HepG2 (cell line): ENCODE measurements around the gene RAB9A. TPM values are rescaled to one million over a fixed set of nuclear protein-coding genes. Genes with fewer than 3 reads are reported as not detected.

Experiments used
- ATAC-seq: fragments of 200-7000 bp; cut with Tn5 transposase; 3 replicates; pipeline ENCODE4 v1.9.1; 2020; ENCODE audit warnings: mild to moderate bottlenecking, moderate library complexity
- Bru-seq: library from RNA; stranded (reverse); fragments of 400-500 nt; gene quantifications from one replicate; lab custom pipeline; 2021; lab: Mats Ljungman, UMichigan
- BruChase-seq, 2 experiments: library from RNA; stranded (reverse); fragments of 400-500 nt; gene quantifications; one replicate each; lab custom pipeline; 2021; lab: Mats Ljungman, UMichigan
- BruUV-seq: library from RNA; stranded (reverse); fragments of 400-500 nt; replicated peaks from 2 replicates; lab custom pipeline; 2021; lab: Mats Ljungman, UMichigan
- CTCF ChIA-PET: fragments of 300-600 bp; formaldehyde crosslinking; extraction: SDS; loops from one replicate; lab custom pipeline; 2021; ENCODE audit warnings: low total read pairs, inconsistent platforms, low intra/inter-chr PET ratio; lab: Yijun Ruan, JAX
- POLR2A ChIA-PET: fragments of 350-600 bp; sonication (Branson Sonifier 250); formaldehyde crosslinking; loops from one replicate; lab custom pipeline; 2020; ENCODE audit warnings: antibody characterized with exemption, inconsistent platforms; lab: Yijun Ruan, JAX
- DNase-seq: peaks from one replicate; pipeline ENCODE4 v3.0.0-alpha.2; 2015; ENCODE audit warnings: low spot score
- FAIRE-seq: peaks from 3 replicates; lab custom pipeline; 2011; peaks lifted over from hg19 to GRCh38; lab: Jason Lieb, UNC
- H2AFZ ChIP-seq: one replicate; pipeline ENCODE4 v1.6.1; 2011; ENCODE audit warnings: low read length, inconsistent platforms
- H3K27ac ChIP-seq: fragments of 300-600 bp; 3 replicates; pipeline ENCODE4 v1.8.0; 2011; ENCODE audit warnings: mixed run types, mild to moderate bottlenecking, mixed read lengths, low read length, inconsistent platforms; ENCODE audit not compliant: insufficient read depth; ENCODE audit errors: extremely low read length
- H3K27me3 ChIP-seq, 2 experiments: fragments of 200-600 bp in 1 of 2; 2 replicates in 1 of 2; 3 replicates in 1 of 2; pipeline versions ENCODE4 v1.6.0 to v1.8.0; 2011; ENCODE audit warnings: low read length in 2 of 2, mild to moderate bottlenecking in 2 of 2, moderate library complexity in 2 of 2, inconsistent platforms in 1 of 2; ENCODE audit not compliant: insufficient read depth in 2 of 2, control insufficient read depth in 1 of 2
- H3K36me3 ChIP-seq, 2 experiments: fragments of 200-600 bp in 1 of 2; replicated peaks in 1 of 2; 2 replicates in 1 of 2; 3 replicates in 1 of 2; pipeline versions ENCODE4 v1.5.1 to v1.8.0; 2011; ENCODE audit warnings: low read length in 2 of 2, inconsistent platforms in 1 of 2; ENCODE audit not compliant: insufficient read depth in 2 of 2, control insufficient read depth in 1 of 2
- H3K4me1 ChIP-seq: 2 replicates; pipeline ENCODE4 v1.5.1; 2012; ENCODE audit warnings: low read length, inconsistent platforms; ENCODE audit not compliant: insufficient read depth
- H3K4me2 ChIP-seq: 2 replicates; pipeline ENCODE4 v1.6.0; 2011; ENCODE audit warnings: low read depth, low read length, inconsistent platforms
- H3K4me3 ChIP-seq, 3 experiments: fragments of 200-600 bp in 1 of 3; sonication (generic), shearing (Covaris generic) in 1 of 3; replicated peaks in 1 of 3; 2 replicates each; pipeline ENCODE4 v1.5.1; 2011 to 2016; ENCODE audit warnings: low read length in 3 of 3, inconsistent platforms in 2 of 3, low read depth in 2 of 3, mild to moderate bottlenecking in 2 of 3, control low read depth in 1 of 3, mixed read lengths in 1 of 3; ENCODE audit not compliant: insufficient read depth in 1 of 3
- H3K79me2 ChIP-seq: one replicate; pipeline ENCODE4 v1.6.1; 2011; ENCODE audit warnings: low read length, inconsistent platforms; ENCODE audit not compliant: insufficient read depth
- H3K9ac ChIP-seq: 2 replicates; pipeline ENCODE4 v1.6.0; 2011; ENCODE audit warnings: mild to moderate bottlenecking, low read depth, low read length, inconsistent platforms; ENCODE audit not compliant: insufficient read depth
- H3K9me3 ChIP-seq: 2 replicates; pipeline ENCODE4 v1.5.1; 2012; ENCODE audit warnings: mild to moderate bottlenecking, low read length
- H4K20me1 ChIP-seq: 2 replicates; pipeline ENCODE4 v1.6.0; 2011; ENCODE audit warnings: inconsistent platforms, mild to moderate bottlenecking, low read length, moderate library complexity; ENCODE audit not compliant: insufficient read depth
- ATF1 ChIP-seq: IDR thresholded peaks from 2 replicates; pipeline ENCODE4 v1.6.1; 2016; ENCODE audit warnings: mild to moderate bottlenecking, control low read depth
- MAZ ChIP-seq, 2 experiments: sonication (generic) in 1 of 2; formaldehyde crosslinking in 1 of 2; IDR thresholded peaks; 2 replicates each; pipeline versions ENCODE4 v1.5.0 to v1.6.1; 2012 to 2020; ENCODE audit warnings: low read depth in 2 of 2, mild to moderate bottlenecking in 2 of 2, borderline replicate concordance in 1 of 2, improper control_type of control experiment in 1 of 2, low read length in 1 of 2, missing genetic modification reagents in 1 of 2, moderate library complexity in 1 of 2
- SALL1 ChIP-seq: sonication (generic); formaldehyde crosslinking; IDR thresholded peaks from 2 replicates; pipeline ENCODE4 v1.8.0; 2022; ENCODE audit warnings: mild to moderate bottlenecking, missing genetic modification reagents
- ZC3H13 ChIP-seq: sonication (generic); formaldehyde crosslinking; IDR thresholded peaks from 2 replicates; pipeline ENCODE4 v1.8.1; 2023; ENCODE audit warnings: mild to moderate bottlenecking, missing genetic modification reagents, moderate library complexity
- ZNF768 ChIP-seq: sonication (generic); formaldehyde crosslinking; IDR thresholded peaks from 2 replicates; pipeline ENCODE4 v1.4.0; 2020; ENCODE audit warnings: missing genetic modification reagents
- WGBS: methylation state at CpG from one replicate; pipeline ENCODE4 v1.1.6; 2017; ENCODE audit warnings: low lambda C conversion rate; 5-methylcytosine and 5-hydroxymethylcytosine counted together
- in situ Hi-C: cut with HindIII; loops from 2 replicates; pipeline ENCODE4 v1.10.0; 2017; ENCODE audit warnings: low pct_unique_long_range_greater_than_20kb; ENCODE audit not compliant: extremely low pct_ligation_motif_present
- intact Hi-C: fragments of 100-400 bp; cut with micrococcal nuclease; formaldehyde crosslinking; loops from one replicate; pipeline ENCODE4 v1.10.0; 2022; ENCODE audit not compliant: unreplicated experiment
- long read RNA-seq, 2 experiments: library from RNA in 1 of 2; library from polyadenylated mRNA in 1 of 2; stranded (forward) in 1 of 2; unstranded in 1 of 2; transcript quantifications; one replicate each; pipeline ENCODE4 v2.0.0, GENCODE V29; 2019 to 2022
- polyA minus RNA-seq, 3 experiments: library from RNA; depleted of rRNA, polyadenylated mRNA; stranded (reverse); fragments of >200 nt; gene quantifications; 2 replicates each; pipeline ENCODE4 v1.2.3, GENCODE V29; 2011; ENCODE audit warnings: low replicate concordance in 1 of 3
- polyA plus RNA-seq, 8 experiments: library from polyadenylated mRNA; depleted of rRNA in 3 of 8; stranded (reverse) in 7 of 8; unstranded in 1 of 8; fragments of >200 nt; fragmentation: Illumina TruSeq in 4 of 8; extraction: Trizol in 4 of 8; gene quantifications; 2 replicates each; pipeline versions ENCODE4 v1.2.1 to v1.2.3, GENCODE V29; 2011 to 2016; ENCODE audit warnings: low read depth in 4 of 8, missing spikeins in 1 of 8, mixed read lengths in 1 of 8; ENCODE audit not compliant: insufficient read depth in 1 of 8
- total RNA-seq, 5 experiments: library from RNA; depleted of rRNA; stranded (reverse); fragments of >200 nt; fragmentation: Illumina TruSeq; extraction: Trizol; gene quantifications; 2 replicates each; pipeline ENCODE4 v1.2.3, GENCODE V29; 2016; ENCODE audit warnings: low read depth in 1 of 5
- TF ChIP-seq, protein P1 (sequence below): sonication (generic); formaldehyde crosslinking; conservative IDR thresholded peaks from 2 replicates; pipeline ENCODE4 v1.8.0; 2022; ENCODE audit warnings: mild to moderate bottlenecking, moderate library complexity, missing genetic modification reagents
- TF ChIP-seq, protein P2 (sequence below): IDR thresholded peaks from 2 replicates; pipeline ENCODE4 v1.6.1; 2016; ENCODE audit warnings: low read depth, missing genetic modification reagents, missing compliant biosample characterization

Gene RAB9A, protein sequence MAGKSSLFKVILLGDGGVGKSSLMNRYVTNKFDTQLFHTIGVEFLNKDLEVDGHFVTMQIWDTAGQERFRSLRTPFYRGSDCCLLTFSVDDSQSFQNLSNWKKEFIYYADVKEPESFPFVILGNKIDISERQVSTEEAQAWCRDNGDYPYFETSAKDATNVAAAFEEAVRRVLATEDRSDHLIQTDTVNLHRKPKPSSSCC
- total RNA-seq (2016; rRNA removed; fragmentation: Illumina TruSeq; extraction: Trizol) (23.1 and 31.2 TPM in 2 replicates), polyA plus RNA-seq (2011; rRNA removed) (8.6 and 10.5 TPM in 2 replicates), polyA minus RNA-seq (2011; rRNA and poly(A)+ RNA removed; ENCODE audit: low replicate concordance) (2.7 and 14.6 TPM in 2 replicates), Bru-seq, nascent RNA (percentile 77 among the genes with signal in this experiment), BruChase-seq, experiment 1, labeled RNA remaining after a 6-hour chase (percentile 72 among the genes with signal in this experiment), BruChase-seq, experiment 2, labeled RNA remaining after a 2-hour chase (percentile 75 among the genes with signal in this experiment)
- total RNA-seq (2016; cell fraction: cytosol; rRNA removed; fragmentation: Illumina TruSeq; extraction: Trizol; ENCODE audit: low read depth): 5.2 and 5.7 TPM in 2 replicates
- 23.1 and 33.7 TPM in 2 replicates for total RNA-seq (2016; cell fraction: insoluble cytoplasmic fraction; rRNA removed; fragmentation: Illumina TruSeq; extraction: Trizol)
- total RNA-seq (2016; cell fraction: membrane; rRNA removed; fragmentation: Illumina TruSeq; extraction: Trizol): 9.9 and 14.7 TPM in 2 replicates
- 8.6 and 10.6 TPM in 2 replicates for total RNA-seq (2016; cell fraction: nucleus; rRNA removed; fragmentation: Illumina TruSeq; extraction: Trizol)
- 6.1 and 10.2 TPM in 2 replicates for polyA plus RNA-seq (2011; cell fraction: cytosol; rRNA removed)
- 2.2 and 2.9 TPM in 2 replicates for polyA plus RNA-seq (2011; cell fraction: nucleus; rRNA removed)
- polyA plus RNA-seq (2012): 12.1 and 12.3 TPM in 2 replicates
- polyA plus RNA-seq (2016; cell fraction: cytosol; fragmentation: Illumina TruSeq; extraction: Trizol; ENCODE audit: low read depth): 5.3 and 6.9 TPM in 2 replicates
- 31.8 and 35.2 TPM in 2 replicates for polyA plus RNA-seq (2016; cell fraction: insoluble cytoplasmic fraction; fragmentation: Illumina TruSeq; extraction: Trizol; ENCODE audit: low read depth)
- 9.8 and 10.7 TPM in 2 replicates for polyA plus RNA-seq (2016; cell fraction: membrane; fragmentation: Illumina TruSeq; extraction: Trizol; ENCODE audit: low read depth)
- 15.4 and 15.8 TPM in 2 replicates for polyA plus RNA-seq (2016; cell fraction: nucleus; fragmentation: Illumina TruSeq; extraction: Trizol; ENCODE audit: insufficient read depth, low read depth)
- 6.7 and 10.1 TPM in 2 replicates for polyA minus RNA-seq (2011; cell fraction: cytosol; rRNA and poly(A)+ RNA removed)
- 3.1 and 4.6 TPM in 2 replicates for polyA minus RNA-seq (2011; cell fraction: nucleus; rRNA and poly(A)+ RNA removed)
- long read RNA-seq, experiment 1, transcript RAB9A-202 (3 exons, 2,039 nt): major isoform, 11 of 16 reads
- long read RNA-seq, experiment 1, transcript RAB9A-203 (2 exons, 737 nt): minor isoform, 5 of 16 reads
- long read RNA-seq, experiment 1, partial matches to known transcripts: 0 of 16 reads
- long read RNA-seq, experiment 1, other reads (novel, unspliced or antisense): 0 of 16 reads
- long read RNA-seq, experiment 2, transcript RAB9A-202 (3 exons, 2,039 nt): major isoform, 15 of 24 reads
- long read RNA-seq, experiment 2, partial matches to known transcripts: 0 of 24 reads
- long read RNA-seq, experiment 2, other reads (novel, unspliced or antisense): 4 of 24 reads

DNA sequence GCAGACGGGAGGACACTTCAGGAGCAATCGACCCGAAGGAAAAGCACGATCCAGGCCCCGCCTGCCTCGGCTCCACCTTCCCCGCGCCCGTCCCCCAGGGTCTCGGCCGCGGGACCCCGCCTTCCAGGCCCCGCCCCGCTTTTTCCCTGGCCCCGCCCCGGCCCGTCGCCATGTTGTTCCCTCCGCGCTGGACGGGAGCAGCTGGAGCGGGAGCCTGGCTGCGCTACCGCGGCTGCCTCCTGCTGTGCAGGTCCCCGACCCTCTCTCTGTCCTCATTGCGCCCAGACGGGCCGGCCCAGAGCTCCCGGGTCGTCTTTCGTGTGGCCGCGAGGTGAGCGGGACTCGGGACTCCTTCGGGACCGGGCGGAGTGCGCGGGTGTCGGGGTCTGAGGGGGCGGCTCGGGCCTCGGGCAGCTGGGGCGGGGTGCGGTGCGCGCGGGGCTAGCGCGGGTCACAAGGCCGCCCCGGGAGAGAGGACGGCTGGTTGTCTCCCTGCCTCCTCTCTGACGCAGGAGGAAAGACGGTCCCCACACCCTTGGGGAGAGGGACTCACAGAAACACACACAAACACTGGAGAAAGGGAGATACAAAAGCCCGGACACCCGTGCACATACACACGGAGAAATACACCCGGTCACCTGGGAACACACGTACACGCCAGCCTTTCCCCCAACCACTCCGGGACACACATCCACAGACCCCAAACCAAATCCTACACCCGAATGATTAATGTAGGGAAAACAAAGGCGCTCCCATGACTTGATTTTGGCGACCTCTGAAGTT is at the start of gene RAB9A:
Gene RAB9A (plus strand): TSS at position 171 of the 783 bp plus-strand sequence. CDS start 19,619 bp downstream, outside the sequence.
- H3K27ac ChIP-seq: peak within 1 kb of the TSS; percentile 80
- DNase-seq (peak; percentile 33), FAIRE-seq (no peak), ATAC-seq (peak; percentile 96)
- ChIA-PET CTCF (no interaction called here), POLR2A (interaction anchor here (0.6 to 1.1 kb wide), 5 partner anchors 14 to 45 kb away, joined by 3 to 11 read pairs (median 4); partner anchors contain the start of genes OFD1 and TRAPPC2)
- 3% methylated on average over 10 of the region's 68 CpGs for WGBS
- peak within 1 kb of the TSS; percentile 83 for H2AFZ ChIP-seq
- peak within 1 kb of the TSS; percentile 83 for H3K9ac ChIP-seq
- H3K27me3 ChIP-seq: no peaks in the 10 kb centered on the region
- H4K20me1 ChIP-seq: 0 out of 2 replicates have a peak, but pooled peaks cover 3% of the 10 kb centered on the region
- H3K4me3 ChIP-seq: peak within 1 kb of the TSS; percentile 68 to 88 (median 80)
- H3K36me3 ChIP-seq: no peaks in the 10 kb centered on the region
- H3K4me2 ChIP-seq: peak within 1 kb of the TSS; percentile 77
- H3K79me2 ChIP-seq: peaks cover 43% of the 10 kb centered on the region
- in situ Hi-C loops: no loop called here
- no TSS peak for BruUV-seq
- peaks cover 38% of the 10 kb centered on the region for H3K4me1 ChIP-seq
- intact Hi-C loops: loop anchor here (2.0 kb wide), 2 partner anchors 30 to 46 kb away; partner anchors contain the start of genes OFD1 and TRAPPC2
- no peaks in the 10 kb centered on the region for H3K9me3 ChIP-seq
- TF ChIP-seq ATF1 (CRISPR knock-in tag): no peak
- no peak for TF ChIP-seq ZC3H13 (CRISPR knock-in tag)
- peak; percentile 83; the same call in 1 of the 2 replicates for TF ChIP-seq ZNF768 (CRISPR knock-in tag)
- TF ChIP-seq, protein P1, sequence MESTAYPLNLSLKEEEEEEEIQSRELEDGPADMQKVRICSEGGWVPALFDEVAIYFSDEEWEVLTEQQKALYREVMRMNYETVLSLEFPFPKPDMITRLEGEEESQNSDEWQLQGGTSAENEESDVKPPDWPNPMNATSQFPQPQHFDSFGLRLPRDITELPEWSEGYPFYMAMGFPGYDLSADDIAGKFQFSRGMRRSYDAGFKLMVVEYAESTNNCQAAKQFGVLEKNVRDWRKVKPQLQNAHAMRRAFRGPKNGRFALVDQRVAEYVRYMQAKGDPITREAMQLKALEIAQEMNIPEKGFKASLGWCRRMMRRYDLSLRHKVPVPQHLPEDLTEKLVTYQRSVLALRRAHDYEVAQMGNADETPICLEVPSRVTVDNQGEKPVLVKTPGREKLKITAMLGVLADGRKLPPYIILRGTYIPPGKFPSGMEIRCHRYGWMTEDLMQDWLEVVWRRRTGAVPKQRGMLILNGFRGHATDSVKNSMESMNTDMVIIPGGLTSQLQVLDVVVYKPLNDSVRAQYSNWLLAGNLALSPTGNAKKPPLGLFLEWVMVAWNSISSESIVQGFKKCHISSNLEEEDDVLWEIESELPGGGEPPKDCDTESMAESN (CRISPR knock-in tag): 0 out of 2 replicates have a peak, but pooled peaks have one; percentile 39
- TF ChIP-seq SALL1 (CRISPR knock-in tag): peak; percentile 64
- TF ChIP-seq MAZ (IDR thresholded peaks at IDR 0.05; ENCODE audit: borderline replicate concordance, low read depth, low read length): no peak
- peak; percentile 49; the same call in 1 of the 2 replicates for TF ChIP-seq MAZ (CRISPR knock-in tag; IDR thresholded peaks at IDR 0.05; ENCODE audit: low read depth)
- TF ChIP-seq, protein P2, sequence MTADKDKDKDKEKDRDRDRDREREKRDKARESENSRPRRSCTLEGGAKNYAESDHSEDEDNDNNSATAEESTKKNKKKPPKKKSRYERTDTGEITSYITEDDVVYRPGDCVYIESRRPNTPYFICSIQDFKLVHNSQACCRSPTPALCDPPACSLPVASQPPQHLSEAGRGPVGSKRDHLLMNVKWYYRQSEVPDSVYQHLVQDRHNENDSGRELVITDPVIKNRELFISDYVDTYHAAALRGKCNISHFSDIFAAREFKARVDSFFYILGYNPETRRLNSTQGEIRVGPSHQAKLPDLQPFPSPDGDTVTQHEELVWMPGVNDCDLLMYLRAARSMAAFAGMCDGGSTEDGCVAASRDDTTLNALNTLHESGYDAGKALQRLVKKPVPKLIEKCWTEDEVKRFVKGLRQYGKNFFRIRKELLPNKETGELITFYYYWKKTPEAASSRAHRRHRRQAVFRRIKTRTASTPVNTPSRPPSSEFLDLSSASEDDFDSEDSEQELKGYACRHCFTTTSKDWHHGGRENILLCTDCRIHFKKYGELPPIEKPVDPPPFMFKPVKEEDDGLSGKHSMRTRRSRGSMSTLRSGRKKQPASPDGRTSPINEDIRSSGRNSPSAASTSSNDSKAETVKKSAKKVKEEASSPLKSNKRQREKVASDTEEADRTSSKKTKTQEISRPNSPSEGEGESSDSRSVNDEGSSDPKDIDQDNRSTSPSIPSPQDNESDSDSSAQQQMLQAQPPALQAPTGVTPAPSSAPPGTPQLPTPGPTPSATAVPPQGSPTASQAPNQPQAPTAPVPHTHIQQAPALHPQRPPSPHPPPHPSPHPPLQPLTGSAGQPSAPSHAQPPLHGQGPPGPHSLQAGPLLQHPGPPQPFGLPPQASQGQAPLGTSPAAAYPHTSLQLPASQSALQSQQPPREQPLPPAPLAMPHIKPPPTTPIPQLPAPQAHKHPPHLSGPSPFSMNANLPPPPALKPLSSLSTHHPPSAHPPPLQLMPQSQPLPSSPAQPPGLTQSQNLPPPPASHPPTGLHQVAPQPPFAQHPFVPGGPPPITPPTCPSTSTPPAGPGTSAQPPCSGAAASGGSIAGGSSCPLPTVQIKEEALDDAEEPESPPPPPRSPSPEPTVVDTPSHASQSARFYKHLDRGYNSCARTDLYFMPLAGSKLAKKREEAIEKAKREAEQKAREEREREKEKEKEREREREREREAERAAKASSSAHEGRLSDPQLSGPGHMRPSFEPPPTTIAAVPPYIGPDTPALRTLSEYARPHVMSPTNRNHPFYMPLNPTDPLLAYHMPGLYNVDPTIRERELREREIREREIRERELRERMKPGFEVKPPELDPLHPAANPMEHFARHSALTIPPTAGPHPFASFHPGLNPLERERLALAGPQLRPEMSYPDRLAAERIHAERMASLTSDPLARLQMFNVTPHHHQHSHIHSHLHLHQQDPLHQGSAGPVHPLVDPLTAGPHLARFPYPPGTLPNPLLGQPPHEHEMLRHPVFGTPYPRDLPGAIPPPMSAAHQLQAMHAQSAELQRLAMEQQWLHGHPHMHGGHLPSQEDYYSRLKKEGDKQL (CRISPR knock-in tag): no peak
